ENCODE measurements around the gene ATP5MK.

ATP5MK gene

GRCh38 chr10:103395754-103396066 lies 565 bp downstream of the ATP5MK start:
- CTCF ChIA-PET = interaction anchor here (0.8 to 1.7 kb wide), 6 partner anchors 12 to 479 kb away, joined by 3 to 7 read pairs (median 4); partner anchors contain the start of gene TAF5
- POLR2A ChIA-PET = no interaction called here
- TF ChIP-seq CTCF (IDR thresholded peaks at IDR 0.05; ENCODE audit: control extremely low read depth, extremely low read depth, low read depth, missing control alignments) = no peak
- peak; percentile 19 for DNase-seq (ENCODE audit: extremely low spot score)

- ChIA-PET CTCF (interaction anchor here (1.0 to 1.2 kb wide), 3 partner anchors 26 to 476 kb away, joined by 3 read pairs; partner anchors contain the start of genes CNNM2 and TAF5), POLR2A (no interaction called here)
- no peak for DNase-seq (ENCODE audit: extremely low spot score)
- TF ChIP-seq CTCF (IDR thresholded peaks at IDR 0.05; ENCODE audit: control extremely low read depth, extremely low read depth, low read depth, missing control alignments) = no peak
Measured at GRCh38 chr10:103394180-103394579, 2.1 kb downstream of the ATP5MK start.

GRCh38 chr10:103382769-103383168 lies 13.5 kb downstream of the ATP5MK start:
- CTCF ChIA-PET = interaction anchor here (0.8 to 1.2 kb wide), 2 partner anchors 10 to 33 kb away, joined by 3 read pairs; no protein-coding TSS in a partner anchor
- no peak for TF ChIP-seq CTCF (IDR thresholded peaks at IDR 0.05; ENCODE audit: control extremely low read depth, extremely low read depth, low read depth, missing control alignments)
- POLR2A ChIA-PET = no interaction called here
- DNase-seq (ENCODE audit: extremely low spot score) = no peak

- POLR2A ChIA-PET = interaction anchor here (0.7 kb wide), 1 partner anchor 374 kb away, joined by 4 read pairs; no protein-coding TSS in a partner anchor
- CTCF ChIA-PET = interaction anchor here (0.9 to 1.3 kb wide), 4 partner anchors 8 to 49 kb away, joined by 3 to 5 read pairs (median 4); no protein-coding TSS in a partner anchor
- no peak for TF ChIP-seq CTCF (IDR thresholded peaks at IDR 0.05; ENCODE audit: control extremely low read depth, extremely low read depth, low read depth, missing control alignments)
- DNase-seq (ENCODE audit: extremely low spot score) = no peak
Measured at GRCh38 chr10:103374263-103374662, 22.0 kb downstream of the ATP5MK start.

GRCh38 chr10:103373544-103373943 lies 22.7 kb downstream of the ATP5MK start:
- DNase-seq (ENCODE audit: extremely low spot score) = peak; percentile 17
- CTCF ChIA-PET = interaction anchor here (0.9 to 1.3 kb wide), 4 partner anchors 8 to 50 kb away, joined by 3 to 5 read pairs (median 4); no protein-coding TSS in a partner anchor
- POLR2A ChIA-PET = no interaction called here
- no peak for TF ChIP-seq CTCF (IDR thresholded peaks at IDR 0.05; ENCODE audit: control extremely low read depth, extremely low read depth, low read depth, missing control alignments)

GRCh38 chr10:103367782-103368518 lies 28.3 kb downstream of the ATP5MK start, which contains the start of gene TAF5:
TSS of gene TAF5 (plus strand) at chr10:103367976. CDS start at chr10:103367990, 14 bp downstream.
- peak; percentile 92 for DNase-seq (ENCODE audit: extremely low spot score)
- POLR2A ChIA-PET = interaction anchor here (0.5 to 1.3 kb wide), 6 partner anchors 14 to 450 kb away, joined by 3 to 6 read pairs (median 4); partner anchors contain the start of genes ATP5MK, CNNM2 and PDCD11
- TF ChIP-seq CTCF (IDR thresholded peaks at IDR 0.05; ENCODE audit: control extremely low read depth, extremely low read depth, low read depth, missing control alignments) = no peak
- CTCF ChIA-PET = interaction anchor here (1.2 to 1.4 kb wide), 4 partner anchors 16 to 30 kb away, joined by 3 to 5 read pairs (median 4); partner anchors contain the start of genes ATP5MK, PCGF6 and PDCD11
